ENCODE measurements around the gene RNF32.
"Not testable (repeated sequence)": the region's sequence is repeated elsewhere in the genome, so short reads cannot be mapped to it uniquely, and the experiment has no call there.

The RNF32 gene

DNA sequence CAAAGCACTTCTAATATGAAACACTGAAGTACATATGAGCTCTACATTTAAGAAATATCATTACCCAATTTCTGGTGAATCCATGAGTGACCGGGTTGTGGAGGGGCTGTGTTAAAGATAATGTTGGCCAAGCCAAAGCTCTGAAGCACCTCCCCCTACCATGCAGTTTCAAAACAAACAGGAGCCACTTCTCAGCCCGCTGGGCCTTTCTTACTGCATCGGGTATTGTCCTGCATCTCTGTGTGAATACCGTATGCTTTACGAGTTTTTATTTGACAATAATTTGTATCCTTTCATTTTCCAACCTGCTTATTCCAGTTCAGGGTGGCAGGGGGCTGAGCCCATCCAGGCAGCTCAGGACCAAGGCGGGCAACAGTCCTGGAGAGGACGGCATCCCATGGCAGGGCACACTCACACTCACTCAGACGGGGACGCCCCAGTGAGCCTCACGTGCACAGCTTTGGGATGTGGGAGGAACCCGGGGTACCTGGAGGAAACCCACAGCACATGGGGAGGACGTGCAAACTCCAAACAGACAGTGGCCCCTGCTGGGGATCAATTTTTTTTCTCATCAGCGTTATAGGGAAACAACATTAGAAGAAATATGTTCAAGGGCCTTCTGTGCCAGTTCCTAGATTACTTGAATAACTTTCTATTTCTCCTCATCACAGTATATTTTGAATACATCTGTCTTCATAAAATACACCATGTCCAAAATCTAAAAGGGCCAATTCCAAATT lies 1.9 kb downstream of the RNF32 start:
- no peak for DNase-seq (ENCODE audit: low read depth)
- no peak overlapping the region for H3K4me3 ChIP-seq (ENCODE audit: control insufficient read depth, low read depth, low read length)
- TF ChIP-seq, protein P1, sequence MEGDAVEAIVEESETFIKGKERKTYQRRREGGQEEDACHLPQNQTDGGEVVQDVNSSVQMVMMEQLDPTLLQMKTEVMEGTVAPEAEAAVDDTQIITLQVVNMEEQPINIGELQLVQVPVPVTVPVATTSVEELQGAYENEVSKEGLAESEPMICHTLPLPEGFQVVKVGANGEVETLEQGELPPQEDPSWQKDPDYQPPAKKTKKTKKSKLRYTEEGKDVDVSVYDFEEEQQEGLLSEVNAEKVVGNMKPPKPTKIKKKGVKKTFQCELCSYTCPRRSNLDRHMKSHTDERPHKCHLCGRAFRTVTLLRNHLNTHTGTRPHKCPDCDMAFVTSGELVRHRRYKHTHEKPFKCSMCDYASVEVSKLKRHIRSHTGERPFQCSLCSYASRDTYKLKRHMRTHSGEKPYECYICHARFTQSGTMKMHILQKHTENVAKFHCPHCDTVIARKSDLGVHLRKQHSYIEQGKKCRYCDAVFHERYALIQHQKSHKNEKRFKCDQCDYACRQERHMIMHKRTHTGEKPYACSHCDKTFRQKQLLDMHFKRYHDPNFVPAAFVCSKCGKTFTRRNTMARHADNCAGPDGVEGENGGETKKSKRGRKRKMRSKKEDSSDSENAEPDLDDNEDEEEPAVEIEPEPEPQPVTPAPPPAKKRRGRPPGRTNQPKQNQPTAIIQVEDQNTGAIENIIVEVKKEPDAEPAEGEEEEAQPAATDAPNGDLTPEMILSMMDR (IDR thresholded peaks at IDR 0.05; ENCODE audit: control insufficient read depth, insufficient read depth, low read depth, low read length, missing control alignments): no peak

DNA sequence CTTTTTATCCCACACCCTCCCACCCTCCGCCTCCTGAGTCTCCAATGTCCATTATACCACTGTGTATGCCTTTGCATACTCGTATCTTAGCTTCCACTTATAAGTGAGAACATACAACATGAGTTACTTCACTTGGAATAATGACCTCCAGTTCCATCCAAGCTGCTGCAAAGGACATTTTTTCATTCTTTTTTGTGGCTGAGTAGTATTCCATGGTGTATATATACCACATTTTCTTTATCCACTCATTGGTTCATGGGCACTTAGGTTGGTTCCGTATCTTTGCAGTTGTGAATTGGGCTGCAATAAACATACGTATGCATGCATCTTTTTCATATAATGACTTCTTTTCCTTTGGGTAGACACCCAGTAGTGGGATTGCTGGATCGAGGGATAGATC lies 6.8 kb downstream of the RNF32 start:
- DNase-seq (ENCODE audit: low read depth); H3K4me3 ChIP-seq (ENCODE audit: control insufficient read depth, low read depth, low read length): not testable (repeated sequence)

DNA sequence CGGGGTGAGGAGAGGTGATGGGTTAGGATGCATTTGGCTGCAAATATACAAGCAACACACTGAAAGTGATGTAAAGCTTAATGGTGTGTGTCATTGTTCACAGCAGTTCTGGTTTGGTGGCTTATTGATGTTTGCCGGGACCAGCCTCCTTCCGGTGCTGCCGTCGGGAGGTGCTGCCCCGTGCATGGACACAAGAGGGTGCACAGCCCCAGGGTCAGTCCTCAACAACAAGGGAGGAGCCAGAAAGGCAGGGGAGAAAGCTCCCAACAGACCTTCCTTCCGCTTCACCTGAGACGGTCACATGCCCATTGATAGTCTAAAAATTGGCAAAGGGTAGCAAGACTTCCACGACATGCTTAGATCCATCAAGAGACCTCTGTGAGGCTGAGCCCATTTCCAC lies 9.5 kb downstream of the RNF32 start:
- TF ChIP-seq, protein P1 (IDR thresholded peaks at IDR 0.05; ENCODE audit: control insufficient read depth, insufficient read depth, low read depth, low read length, missing control alignments): peak; percentile 39
- DNase-seq (ENCODE audit: low read depth): no peak
- H3K4me3 ChIP-seq (ENCODE audit: control insufficient read depth, low read depth, low read length): no peak overlapping the region

DNA sequence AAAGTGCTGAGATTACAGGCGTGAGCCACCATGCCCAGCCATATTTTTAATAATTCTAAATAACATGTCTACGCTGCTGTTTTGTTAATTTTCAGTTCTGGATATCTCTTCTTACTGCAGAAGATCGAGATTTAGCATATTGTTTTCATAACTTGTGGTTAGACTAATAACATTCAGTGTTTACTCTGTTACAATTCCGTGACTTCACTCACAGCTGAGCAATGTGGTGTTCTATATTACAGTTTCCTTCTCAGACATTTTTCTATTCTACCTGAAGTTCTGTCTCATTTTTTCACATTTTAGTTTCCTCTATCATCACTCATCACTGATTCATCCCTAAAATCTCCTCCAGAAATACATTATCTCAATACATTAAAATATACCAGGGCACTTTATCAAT lies 10.9 kb downstream of the RNF32 start:
- no peak overlapping the region for H3K4me3 ChIP-seq (ENCODE audit: control insufficient read depth, low read depth, low read length)
- DNase-seq (ENCODE audit: low read depth): no peak
- TF ChIP-seq, protein P1 (IDR thresholded peaks at IDR 0.05; ENCODE audit: control insufficient read depth, insufficient read depth, low read depth, low read length, missing control alignments): no peak

DNA sequence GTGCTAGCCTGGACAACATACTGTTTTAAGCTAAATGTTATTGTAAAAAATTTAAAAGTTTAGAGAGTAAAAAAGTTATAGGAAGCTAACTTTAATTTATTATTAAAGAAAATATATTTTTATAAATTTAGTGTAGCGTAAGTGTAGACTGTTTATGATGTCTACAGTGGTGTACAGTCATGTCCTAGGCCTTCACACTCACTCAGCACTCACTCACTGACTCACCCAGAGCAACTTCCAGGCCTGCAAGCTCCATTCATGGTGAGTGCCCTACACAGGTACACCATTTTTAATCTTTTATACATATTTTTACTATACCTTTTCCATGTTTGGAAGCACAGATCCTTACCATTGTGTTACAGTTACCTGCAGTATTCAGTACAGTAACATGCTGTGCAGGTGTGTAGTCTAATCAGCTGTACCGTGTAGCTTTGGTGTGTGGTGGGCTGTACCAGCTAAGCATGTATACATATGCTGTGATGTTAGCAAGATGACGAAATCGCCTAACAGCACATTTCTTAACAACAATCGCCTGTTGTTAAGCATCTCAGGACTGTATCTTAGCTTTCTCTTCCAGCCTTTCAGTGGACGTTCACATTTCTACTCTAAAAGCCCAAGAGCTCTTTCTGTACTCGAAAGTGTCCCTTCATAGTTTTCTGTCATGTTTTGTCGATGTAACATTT lies 12.5 kb downstream of the RNF32 start:
- DNase-seq (ENCODE audit: low read depth): no peak
- TF ChIP-seq, protein P1 (IDR thresholded peaks at IDR 0.05; ENCODE audit: control insufficient read depth, insufficient read depth, low read depth, low read length, missing control alignments): no peak
- no peak overlapping the region for H3K4me3 ChIP-seq (ENCODE audit: control insufficient read depth, low read depth, low read length)

DNA sequence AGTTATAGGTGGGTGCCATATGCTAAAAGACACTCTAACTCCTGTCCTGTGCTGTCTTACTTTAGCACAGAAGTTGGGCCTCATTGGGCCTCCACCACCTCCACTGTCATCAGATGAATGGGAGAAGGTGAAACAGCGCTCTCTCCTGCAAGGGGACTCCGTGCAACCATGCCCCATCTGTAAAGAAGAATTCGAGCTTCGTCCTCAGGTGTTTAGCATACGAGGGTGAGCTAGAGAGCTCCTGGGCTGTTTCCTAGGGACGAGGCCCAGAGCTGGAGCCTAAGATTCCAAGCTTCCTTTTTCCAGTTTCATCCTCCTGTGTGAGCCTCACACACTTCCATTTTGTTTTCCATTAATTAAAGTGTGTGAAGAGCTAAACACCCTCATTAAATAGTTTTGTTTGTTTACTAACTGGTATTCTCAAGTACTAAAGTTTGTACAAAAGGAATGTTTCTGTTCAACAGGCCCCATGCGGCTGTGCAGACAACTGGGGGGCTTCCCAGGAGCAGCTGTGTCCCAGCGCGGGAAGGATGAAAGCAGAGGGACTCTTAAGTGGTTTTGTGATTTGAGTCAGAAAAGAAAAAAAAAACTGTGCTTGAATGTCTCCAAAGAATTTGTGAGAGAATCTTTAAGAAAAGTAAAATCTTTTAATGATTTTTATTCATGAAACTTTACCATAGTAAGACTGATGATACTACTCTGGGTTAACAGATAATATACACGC lies 14.1 kb downstream of the RNF32 start:
- TF ChIP-seq, protein P1 (IDR thresholded peaks at IDR 0.05; ENCODE audit: control insufficient read depth, insufficient read depth, low read depth, low read length, missing control alignments): no peak
- DNase-seq (ENCODE audit: low read depth): no peak
- H3K4me3 ChIP-seq (ENCODE audit: control insufficient read depth, low read depth, low read length): no peak overlapping the region

DNA sequence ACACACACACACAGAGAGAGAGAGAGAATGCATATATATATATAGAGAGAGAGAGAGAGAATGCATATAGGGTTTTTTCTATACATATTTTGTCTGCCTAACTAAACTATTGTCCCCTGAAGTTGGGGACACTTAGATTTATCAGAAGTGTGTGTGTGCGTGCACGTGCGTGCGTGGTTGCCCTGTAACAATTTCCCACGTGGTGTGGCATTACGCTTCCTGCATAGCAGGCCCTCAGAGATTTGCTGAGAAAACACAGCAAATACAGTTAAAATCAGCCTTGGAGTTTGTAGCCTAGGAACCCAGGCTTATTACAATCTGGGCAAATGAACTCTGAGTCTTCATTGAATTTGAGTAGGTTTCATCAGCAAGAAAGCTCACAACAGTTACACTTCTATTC lies 14.7 kb downstream of the RNF32 start:
- TF ChIP-seq, protein P1 (IDR thresholded peaks at IDR 0.05; ENCODE audit: control insufficient read depth, insufficient read depth, low read depth, low read length, missing control alignments): no peak
- no peak for DNase-seq (ENCODE audit: low read depth)

More for the DNA sequence above, 14.7 kb downstream of the RNF32 start:
- no peak overlapping the region for H3K4me3 ChIP-seq (ENCODE audit: control insufficient read depth, low read depth, low read length)

Data from AG09309 (cell line).